HG03097 (cell line): ENCODE measurements around the gene KRT32.

Experiments
- ATAC-seq: cut with Tn5 transposase; IDR thresholded peaks from one replicate; pipeline ENCODE4 v1.9.1; 2021; ENCODE audit not compliant: unreplicated experiment, low FRiP score

Gene KRT32

DNA sequence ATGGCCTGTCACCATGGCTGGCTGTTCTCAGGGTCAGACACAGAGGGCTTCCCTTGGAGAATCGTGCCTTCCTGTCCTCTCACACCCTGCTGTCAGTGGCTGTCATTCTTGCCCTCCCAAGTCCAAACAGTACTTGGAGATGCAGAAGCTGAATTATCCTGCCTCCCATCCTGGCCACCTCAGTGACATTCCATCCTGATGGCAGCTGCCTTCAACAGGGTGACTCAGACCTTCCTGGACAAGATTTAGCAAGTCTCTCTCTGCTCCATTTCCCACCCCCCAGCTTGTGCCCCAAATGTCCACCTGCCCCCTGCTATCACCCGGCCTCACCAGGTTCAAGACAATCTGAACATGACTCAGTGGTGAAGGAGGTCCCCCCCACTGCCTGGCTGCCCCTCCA is 27.3 kb upstream of the KRT32 start:
- ATAC-seq: no peak

DNA sequence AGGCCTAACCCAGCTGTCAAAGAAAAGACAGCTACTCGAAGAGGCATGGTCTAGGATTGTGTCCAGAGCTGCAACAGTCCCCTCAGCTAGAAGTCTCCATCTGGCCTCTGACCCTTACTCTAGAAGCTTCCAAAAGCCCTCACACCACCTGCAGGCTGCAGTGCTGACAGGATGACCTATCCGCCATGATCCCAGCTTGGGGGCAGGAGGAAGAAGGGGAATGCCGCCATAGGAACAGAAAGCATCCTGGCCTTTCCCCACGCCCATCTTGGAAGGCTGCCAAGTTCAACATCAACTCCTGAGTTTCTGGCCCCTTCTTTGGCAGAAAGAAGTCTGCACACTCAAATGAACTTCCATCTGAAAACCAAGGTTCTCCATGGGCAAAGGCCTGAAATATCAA is 25.6 kb upstream of the KRT32 start:
- ATAC-seq: no peak

- no peak for ATAC-seq
Observed at GRCh38 chr17:41492351-41492750, 25.2 kb upstream of the KRT32 start.

DNA sequence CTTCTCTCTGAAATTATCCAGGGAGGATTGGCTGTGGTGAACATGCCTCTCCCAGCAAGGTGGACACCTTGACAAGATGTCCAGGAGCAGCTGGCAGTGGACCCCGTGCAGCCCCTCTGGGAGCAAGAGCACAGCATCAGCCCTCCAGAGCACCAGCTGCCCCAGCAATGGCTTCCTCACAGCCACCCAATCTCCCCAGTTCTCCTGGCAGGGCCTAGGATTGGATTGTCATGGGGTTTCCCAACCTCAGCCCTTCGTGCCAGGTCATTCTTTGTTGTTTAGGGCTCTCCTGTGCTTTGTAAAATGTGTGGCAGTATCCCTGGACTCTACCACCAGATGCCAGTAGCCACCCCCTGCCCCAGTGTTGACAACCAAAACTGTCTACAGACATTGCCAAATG is 24.3 kb upstream of the KRT32 start:
- no peak for ATAC-seq

DNA sequence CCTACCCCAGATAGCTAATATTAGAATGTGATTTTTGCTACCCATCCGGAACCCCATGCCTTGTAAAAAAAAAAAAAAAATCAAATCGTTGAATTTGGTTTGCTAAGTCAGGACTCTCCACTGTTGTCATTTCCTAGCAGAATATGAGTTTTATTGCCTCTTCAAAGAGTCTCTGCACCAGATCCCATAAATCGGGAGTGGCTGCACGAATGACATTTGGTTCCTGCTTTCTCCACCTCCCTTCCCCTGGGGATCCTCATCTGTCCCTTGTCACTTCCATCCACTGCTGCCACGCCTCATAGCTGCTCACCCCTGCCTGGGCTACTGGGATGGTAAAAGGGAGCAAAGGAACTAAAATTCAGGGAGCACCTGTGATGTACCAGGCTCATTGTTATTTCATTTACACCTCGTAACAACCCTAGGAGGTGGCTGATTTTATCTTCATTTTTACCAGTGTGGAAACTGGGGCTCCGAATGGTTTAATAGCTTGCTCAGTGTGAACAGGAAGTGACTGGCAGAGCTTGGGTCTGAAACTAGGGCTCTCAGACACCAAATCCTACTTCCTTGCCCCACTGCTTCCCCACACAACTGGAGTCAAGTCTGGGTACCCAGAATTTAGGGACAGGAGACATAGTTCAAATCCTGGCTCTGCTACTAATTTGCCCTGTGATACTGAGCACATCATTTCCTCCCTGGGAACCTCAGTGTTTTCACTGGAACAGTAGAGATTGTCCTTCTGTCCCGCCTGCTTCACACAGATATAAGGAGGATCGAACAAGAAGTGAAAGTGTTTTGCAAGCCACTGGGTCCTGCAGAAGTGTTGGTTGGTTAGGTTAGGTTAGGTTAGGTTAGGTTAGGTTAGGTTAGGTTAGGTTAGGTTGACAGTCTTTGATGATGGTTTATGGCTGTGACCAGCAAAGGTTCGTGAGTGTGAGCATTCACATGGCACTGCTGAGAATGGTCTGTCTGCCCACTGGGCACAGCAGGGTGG is 23.1 kb upstream of the KRT32 start:
- ATAC-seq: no peak

GRCh38 chr17:41489531-41489930 is 22.3 kb upstream of the KRT32 start, which contains the start of gene KRT36:
Gene KRT36 (minus strand): TSS chr17:41489910. CDS start chr17:41489864, 46 bp downstream.
- no peak for ATAC-seq

- ATAC-seq: no peak
Observed at GRCh38 chr17:41486809-41487530, 19.8 kb upstream of the KRT32 start.

DNA sequence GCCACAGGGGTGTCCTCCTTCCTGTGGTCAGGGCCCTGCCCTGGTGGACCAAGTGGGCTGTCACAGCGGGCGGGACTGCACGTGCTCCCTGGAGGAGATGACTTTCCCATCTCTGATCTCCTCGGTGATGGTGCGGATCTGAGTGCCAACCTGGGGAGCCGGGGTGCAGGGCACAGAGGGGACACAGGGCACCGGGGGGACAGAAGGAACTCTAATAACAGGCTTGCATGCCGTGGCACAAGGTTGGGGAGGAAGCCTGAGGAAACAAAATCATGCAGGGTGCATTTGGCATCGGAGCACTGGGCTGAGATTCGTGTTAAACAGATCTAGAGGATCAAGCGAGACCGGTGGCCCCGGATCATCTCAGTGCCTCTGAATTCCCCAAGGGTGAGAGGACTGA is 19.1 kb upstream of the KRT32 start:
- ATAC-seq: no peak

DNA sequence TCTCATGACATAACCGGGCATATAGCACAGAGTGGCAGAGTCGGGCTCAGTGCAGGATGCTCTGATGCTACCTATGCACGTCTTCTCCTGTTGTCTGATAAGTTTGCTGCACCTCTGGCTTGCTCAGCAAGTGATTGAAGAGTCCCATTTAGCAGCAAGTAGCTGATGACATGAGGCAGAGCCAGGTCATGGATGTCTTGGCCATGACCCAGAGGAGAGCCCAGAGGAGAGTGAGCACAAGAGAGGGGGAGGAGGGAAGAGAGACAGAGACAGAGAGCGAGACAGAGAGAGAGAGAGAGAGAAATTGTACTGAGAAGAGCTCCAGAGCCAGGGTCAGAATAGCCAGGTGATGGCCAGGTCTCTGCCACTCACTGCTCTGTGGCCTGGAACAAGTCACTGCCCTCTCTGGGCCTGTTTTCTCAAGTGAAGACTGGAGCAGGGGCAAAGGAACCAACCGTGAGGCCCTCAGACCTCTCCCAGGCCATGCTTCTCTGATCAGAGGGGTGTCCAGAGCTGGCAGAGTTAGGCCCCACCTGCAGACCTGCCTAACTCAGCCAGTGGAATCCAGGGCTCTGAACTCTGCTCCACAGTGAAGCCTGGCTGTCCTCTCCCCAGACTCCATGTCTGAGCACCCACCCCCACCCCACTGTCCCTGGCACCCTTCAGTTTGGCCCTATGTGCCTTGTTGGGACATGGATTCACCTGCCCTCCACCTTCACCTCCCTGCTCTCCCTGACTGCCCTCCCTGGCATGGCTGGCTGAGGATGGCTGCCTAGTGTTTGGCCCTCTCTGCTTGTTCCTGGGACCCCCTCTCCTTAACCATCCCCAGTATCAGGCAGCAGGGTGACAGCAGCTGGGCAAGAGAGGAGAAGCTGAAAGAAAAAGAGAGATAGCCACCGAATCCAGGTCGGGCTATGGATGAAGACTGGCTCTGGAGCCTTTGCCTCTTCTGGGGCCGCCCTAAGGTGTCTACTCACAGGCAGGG is 18.0 kb upstream of the KRT32 start:
- ATAC-seq: no peak

DNA sequence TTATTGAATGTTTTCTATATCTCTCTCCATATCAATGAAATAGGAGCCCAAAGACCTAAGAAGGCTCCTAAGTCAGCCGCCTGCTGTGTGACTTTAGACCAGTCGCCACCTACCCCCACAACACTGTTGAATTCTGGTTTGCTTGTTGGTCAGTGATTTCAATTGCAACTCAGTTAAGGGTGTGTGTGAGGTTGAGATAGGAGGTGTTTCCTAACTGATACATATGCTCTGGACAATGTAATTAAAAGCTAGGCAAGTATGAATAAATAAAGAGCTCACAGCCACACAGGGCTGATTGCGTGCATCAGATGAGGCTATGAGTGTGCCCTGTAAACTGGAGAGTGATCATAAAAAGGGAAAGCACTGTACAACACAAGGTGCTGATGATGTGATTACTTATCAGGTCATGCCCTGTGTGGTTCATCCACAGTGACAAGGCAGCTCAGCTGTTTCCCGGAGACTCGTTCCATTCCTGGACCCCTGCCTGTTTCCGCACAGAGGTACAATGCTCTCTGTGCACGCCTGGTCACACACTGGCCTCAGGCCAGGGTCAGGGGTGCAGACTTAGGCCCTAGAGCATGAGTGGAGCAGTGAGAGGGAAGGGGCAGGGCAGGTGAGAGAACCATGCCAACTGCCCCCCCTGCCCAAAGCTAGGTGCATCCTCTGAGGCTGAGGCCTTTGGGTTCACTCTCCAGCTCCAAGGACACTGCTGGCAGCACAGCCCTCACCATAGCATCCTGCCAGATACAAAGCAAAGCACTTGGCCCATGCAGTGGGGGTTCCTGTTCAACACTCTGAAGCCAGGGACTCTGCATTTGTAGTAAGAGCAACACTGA is 17.0 kb upstream of the KRT32 start:
- ATAC-seq: no peak

DNA sequence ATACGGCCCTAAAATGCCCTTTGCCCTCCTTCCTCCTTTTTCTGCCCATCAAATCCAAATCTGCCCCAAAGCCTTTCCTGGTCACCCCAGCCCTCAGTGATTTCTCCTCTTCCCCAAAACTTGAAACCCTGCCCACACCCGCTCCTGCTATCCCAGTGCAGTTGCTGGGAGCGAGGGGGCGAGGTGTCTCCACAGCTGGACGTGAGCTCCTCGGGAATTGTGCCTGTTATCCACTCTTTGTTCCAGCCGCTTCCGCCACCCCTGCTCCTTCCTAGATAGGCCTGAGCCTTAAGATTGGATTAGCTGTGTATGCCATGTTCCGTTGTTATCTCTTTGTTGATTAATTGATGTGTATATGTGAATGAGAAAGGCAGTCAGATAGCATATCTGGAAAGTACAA is 16.3 kb upstream of the KRT32 start:
- no peak for ATAC-seq

- ATAC-seq: no peak
Observed at GRCh38 chr17:41481036-41481435, 13.8 kb upstream of the KRT32 start, which contains the start of gene KRT35. Gene KRT35 (minus strand): TSS chr17:41481151. CDS start chr17:41481097, 54 bp downstream.

DNA sequence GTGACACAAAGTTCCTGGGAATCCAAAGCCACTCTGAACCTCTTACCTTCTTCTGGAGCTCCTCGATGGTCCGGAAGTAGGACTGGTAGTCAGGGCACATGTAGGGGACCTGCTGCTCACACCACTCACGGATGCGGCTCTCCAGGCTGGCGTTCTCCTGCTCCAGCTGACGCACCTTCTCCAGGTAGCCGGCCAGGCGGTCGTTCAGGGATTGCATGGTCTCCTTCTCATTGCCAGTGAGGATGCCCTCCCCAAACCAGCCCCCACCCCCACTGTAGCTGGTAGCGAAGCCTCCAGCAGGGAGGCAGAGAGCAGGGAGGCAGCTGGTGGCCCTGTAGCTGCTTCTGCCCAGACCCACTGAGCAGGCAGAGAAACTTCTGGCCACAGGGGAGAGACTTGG is 13.4 kb upstream of the KRT32 start:
- ATAC-seq: no peak

DNA sequence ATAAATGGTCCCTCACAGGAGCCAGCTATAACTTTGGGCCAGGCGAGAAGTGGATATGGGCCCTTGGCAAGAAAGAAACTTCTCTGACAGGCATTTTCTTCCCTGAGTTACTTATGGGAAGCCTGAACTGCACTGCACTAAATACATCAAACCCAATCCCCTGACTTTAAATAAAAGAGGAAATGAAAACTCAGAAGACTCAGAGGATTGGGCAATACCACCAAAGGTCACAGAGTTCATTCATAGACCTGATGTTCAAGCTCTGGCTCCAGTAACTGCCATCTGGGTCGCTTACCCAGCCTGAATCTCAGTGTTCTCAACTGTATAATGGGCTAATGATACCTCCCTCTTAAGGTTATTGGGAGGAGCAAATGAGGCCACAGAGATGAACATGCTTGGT is 12.9 kb upstream of the KRT32 start:
- ATAC-seq: no peak

- ATAC-seq: no peak
Observed at GRCh38 chr17:41478237-41478636, 11.1 kb upstream of the KRT32 start.

GRCh38 chr17:41476866-41477815 is 10.0 kb upstream of the KRT32 start:
- ATAC-seq: no peak

GRCh38 chr17:41475421-41475820 is 8.2 kb upstream of the KRT32 start:
- no peak for ATAC-seq

DNA sequence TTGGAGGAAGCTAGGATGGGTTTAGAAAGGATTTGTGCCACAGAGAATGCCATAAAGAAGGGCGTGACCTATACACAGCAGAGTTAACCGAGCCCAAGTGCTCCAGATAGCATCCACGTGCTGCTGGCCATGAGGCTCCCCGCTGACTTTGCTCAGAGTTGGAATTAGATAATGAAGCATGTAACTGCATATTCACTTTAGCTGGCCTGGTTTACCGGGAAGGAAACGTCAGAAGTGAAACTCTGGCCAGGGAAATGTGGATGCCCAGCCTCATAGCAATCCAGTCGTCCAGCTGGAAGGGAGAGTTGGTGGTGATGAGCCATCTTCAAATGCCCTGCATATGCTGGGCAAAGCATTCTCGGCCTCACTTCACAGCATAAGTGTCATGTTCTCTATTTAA is 7.7 kb upstream of the KRT32 start:
- no peak for ATAC-seq
